SK-N-SH (cell line): Measurements from ENCODE around the gene SPACA7.

Experiments used
- FOXM1 ChIP-seq: IDR thresholded peaks from 2 replicates; pipeline ENCODE4 v1.4.0; 2012; ENCODE audit warnings: low read depth, mild to moderate bottlenecking
- MXI1 ChIP-seq: IDR thresholded peaks from 2 replicates; pipeline ENCODE4 v1.6.1; 2012; ENCODE audit warnings: mild to moderate bottlenecking, low read depth, low read length, improper control_type of control experiment
- POLR2AphosphoS5 ChIP-seq: IDR thresholded peaks from 2 replicates; pipeline ENCODE4 v1.6.1; 2012; ENCODE audit warnings: low read depth, low read length
- RXRA ChIP-seq: IDR thresholded peaks from 2 replicates; pipeline ENCODE4 v1.4.0; 2012; ENCODE audit warnings: low read depth, mild to moderate bottlenecking, borderline replicate concordance
- SMC3 ChIP-seq: IDR thresholded peaks from 2 replicates; pipeline ENCODE4 v1.6.1; 2012; ENCODE audit warnings: low read depth, low read length, improper control_type of control experiment
- TF ChIP-seq, protein P1 (sequence below): fragments of 200-600 bp; sonication (generic); IDR thresholded peaks from 2 replicates; pipeline ENCODE4 v1.6.1; 2017; ENCODE audit warnings: antibody characterized with exemption, mild to moderate bottlenecking, moderate library complexity
- TF ChIP-seq, protein P2 (sequence below): IDR thresholded peaks from 2 replicates; pipeline ENCODE4; 2012
- TF ChIP-seq, protein P3 (sequence below): fragments of 150-350 bp; IDR thresholded peaks from 2 replicates; pipeline ENCODE4 v1.6.1; 2017; ENCODE audit warnings: antibody characterized with exemption, low read length, low read depth, borderline replicate concordance
- TF ChIP-seq, protein P4 (sequence below): IDR thresholded peaks from 2 replicates; pipeline ENCODE4 v1.4.0; 2012; ENCODE audit warnings: low read depth
- TF ChIP-seq, protein P5 (sequence below): IDR thresholded peaks from 2 replicates; pipeline ENCODE4 v1.4.0; 2012; ENCODE audit warnings: low read depth, borderline replicate concordance

DNA sequence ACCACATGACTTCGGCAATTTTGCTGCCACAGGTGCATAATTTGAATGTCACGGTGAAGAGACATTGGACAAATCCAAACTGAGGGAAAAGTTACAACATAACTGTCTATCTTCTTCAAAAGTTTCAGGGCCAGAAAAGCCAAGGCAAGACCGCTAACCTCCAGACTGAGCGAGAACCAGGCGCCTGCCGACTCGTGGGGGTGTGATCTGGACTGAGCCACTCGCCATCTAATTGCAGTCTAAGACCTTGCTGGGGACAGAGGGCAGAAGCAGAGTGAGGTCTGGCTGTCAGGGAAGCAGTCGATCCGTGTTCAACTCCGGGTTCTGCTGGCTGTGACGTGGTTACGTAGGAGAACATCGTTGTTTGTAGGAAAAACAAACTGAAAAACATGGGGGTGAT is 88.6 kb downstream of the SPACA7 start:
- TF ChIP-seq, protein P1, sequence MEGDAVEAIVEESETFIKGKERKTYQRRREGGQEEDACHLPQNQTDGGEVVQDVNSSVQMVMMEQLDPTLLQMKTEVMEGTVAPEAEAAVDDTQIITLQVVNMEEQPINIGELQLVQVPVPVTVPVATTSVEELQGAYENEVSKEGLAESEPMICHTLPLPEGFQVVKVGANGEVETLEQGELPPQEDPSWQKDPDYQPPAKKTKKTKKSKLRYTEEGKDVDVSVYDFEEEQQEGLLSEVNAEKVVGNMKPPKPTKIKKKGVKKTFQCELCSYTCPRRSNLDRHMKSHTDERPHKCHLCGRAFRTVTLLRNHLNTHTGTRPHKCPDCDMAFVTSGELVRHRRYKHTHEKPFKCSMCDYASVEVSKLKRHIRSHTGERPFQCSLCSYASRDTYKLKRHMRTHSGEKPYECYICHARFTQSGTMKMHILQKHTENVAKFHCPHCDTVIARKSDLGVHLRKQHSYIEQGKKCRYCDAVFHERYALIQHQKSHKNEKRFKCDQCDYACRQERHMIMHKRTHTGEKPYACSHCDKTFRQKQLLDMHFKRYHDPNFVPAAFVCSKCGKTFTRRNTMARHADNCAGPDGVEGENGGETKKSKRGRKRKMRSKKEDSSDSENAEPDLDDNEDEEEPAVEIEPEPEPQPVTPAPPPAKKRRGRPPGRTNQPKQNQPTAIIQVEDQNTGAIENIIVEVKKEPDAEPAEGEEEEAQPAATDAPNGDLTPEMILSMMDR = no peak
- TF ChIP-seq, protein P2, sequence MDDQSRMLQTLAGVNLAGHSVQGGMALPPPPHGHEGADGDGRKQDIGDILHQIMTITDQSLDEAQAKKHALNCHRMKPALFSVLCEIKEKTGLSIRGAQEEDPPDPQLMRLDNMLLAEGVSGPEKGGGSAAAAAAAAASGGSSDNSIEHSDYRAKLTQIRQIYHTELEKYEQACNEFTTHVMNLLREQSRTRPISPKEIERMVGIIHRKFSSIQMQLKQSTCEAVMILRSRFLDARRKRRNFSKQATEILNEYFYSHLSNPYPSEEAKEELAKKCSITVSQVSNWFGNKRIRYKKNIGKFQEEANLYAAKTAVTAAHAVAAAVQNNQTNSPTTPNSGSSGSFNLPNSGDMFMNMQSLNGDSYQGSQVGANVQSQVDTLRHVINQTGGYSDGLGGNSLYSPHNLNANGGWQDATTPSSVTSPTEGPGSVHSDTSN = no peak
- no peak for TF ChIP-seq MXI1
- no peak for TF ChIP-seq RXRA
- TF ChIP-seq POLR2AphosphoS5 = no peak
- TF ChIP-seq, protein P3, sequence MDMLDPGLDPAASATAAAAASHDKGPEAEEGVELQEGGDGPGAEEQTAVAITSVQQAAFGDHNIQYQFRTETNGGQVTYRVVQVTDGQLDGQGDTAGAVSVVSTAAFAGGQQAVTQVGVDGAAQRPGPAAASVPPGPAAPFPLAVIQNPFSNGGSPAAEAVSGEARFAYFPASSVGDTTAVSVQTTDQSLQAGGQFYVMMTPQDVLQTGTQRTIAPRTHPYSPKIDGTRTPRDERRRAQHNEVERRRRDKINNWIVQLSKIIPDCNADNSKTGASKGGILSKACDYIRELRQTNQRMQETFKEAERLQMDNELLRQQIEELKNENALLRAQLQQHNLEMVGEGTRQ = no peak
- TF ChIP-seq, protein P4, sequence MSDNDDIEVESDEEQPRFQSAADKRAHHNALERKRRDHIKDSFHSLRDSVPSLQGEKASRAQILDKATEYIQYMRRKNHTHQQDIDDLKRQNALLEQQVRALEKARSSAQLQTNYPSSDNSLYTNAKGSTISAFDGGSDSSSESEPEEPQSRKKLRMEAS = no peak
- TF ChIP-seq, protein P5, sequence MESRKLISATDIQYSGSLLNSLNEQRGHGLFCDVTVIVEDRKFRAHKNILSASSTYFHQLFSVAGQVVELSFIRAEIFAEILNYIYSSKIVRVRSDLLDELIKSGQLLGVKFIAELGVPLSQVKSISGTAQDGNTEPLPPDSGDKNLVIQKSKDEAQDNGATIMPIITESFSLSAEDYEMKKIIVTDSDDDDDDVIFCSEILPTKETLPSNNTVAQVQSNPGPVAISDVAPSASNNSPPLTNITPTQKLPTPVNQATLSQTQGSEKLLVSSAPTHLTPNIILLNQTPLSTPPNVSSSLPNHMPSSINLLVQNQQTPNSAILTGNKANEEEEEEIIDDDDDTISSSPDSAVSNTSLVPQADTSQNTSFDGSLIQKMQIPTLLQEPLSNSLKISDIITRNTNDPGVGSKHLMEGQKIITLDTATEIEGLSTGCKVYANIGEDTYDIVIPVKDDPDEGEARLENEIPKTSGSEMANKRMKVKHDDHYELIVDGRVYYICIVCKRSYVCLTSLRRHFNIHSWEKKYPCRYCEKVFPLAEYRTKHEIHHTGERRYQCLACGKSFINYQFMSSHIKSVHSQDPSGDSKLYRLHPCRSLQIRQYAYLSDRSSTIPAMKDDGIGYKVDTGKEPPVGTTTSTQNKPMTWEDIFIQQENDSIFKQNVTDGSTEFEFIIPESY = no peak
- TF ChIP-seq SMC3 = no peak
- TF ChIP-seq FOXM1 = no peak
